Measurements from ENCODE around the gene ZNF234.
"Not testable (repeated sequence)": the region's sequence is repeated elsewhere in the genome, so short reads cannot be mapped to it uniquely, and the experiment has no call there.

The ZNF234 gene

DNA sequence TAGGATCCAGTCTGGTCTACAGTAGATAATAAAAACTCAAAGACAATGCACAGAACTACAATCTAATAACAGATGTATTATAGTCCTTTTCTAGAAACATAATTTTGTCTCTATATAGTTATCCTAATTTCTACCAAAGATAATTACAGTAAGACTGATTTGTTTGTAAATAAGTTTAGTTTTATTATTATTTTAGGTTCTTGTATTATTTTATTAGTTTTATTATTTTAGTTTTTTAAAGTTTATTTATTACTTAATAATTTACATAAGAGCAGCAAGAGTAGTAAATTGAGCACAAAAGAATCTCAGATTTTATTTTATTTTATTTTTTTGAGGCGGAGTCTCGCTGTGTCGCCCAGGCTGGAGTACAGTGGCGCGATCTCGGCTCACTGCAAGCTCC is 48.7 kb downstream of the ZNF234 start:
- DNase-seq: no peak

DNA sequence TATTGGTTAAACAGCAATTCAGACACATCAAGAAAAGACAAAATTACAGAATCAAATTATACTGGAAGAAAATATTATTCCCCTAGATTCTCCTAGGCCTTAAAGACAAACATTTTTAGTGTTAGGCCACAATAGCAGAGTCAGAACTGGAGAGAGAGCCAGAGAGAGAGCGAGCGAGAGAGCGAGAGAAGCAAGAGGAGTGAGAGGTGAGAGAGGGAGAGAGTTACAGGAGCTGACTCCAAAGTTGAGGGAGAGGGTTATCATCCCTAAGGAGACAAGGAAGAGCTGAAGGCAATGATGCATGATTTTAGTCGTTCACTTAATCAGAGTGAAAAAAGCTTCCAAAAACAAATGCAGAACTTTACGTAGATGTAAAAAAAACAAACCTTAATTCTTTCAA is 50.8 kb downstream of the ZNF234 start:
- DNase-seq: no peak

- no peak for DNase-seq
Measured at GRCh38 chr19:44196772-44197171, 55.4 kb downstream of the ZNF234 start.

GRCh38 chr19:44202470-44202869 is 61.1 kb downstream of the ZNF234 start:
- DNase-seq: no peak

GRCh38 chr19:44202974-44203373 is 61.6 kb downstream of the ZNF234 start:
- no peak for DNase-seq

GRCh38 chr19:44203877-44204276 is 62.5 kb downstream of the ZNF234 start:
- not testable (repeated sequence) for DNase-seq

- DNase-seq: no peak
Measured at GRCh38 chr19:44204772-44205171, 63.4 kb downstream of the ZNF234 start.

DNA sequence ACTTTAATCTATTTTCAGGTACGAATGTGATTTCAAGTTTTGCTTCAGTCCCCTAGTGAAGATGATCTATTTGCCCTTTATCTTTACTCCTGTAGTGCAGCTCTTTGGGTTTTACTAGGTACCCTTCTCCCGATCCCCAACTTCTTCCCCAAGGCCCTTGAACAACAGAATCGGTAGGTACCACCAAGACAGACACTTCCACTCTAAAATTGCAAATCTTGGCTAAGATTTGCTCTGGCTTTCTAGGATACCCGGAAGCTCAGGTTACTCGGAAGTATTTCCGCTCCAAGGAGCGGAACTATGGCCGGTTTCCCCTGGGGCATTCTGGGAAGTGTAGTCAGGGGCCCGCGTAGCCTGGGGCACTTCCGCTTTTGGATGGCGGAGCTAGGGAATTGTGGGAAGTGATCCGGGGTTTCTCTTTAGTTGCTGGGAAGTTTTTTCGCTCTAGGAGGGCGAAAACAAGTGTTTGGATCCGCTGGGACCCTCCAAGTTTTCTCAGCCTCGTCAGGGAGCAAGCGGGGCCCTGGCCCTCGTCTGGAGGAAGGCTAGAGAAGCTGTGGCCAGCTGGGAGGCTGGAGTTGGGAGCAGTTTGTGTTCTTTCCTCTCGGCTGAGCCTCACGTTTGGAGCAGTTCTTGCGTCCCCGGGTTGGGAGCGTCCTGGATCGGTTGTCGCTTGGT is 65.9 kb downstream of the ZNF234 start:
- DNase-seq: peak; percentile 86
